DMS79 treated with DMSO at 0.1 percent for 48 hours (cell line): Measurements from ENCODE around the gene ZNF414.
"Not testable (repeated sequence)": the region's sequence is repeated elsewhere in the genome, so short reads cannot be mapped to it uniquely, and the experiment has no call there.

Experiments
- DNase-seq: peaks from one replicate; lab custom pipeline; 2025; lab: John Stamatoyannopoulos, UW

ZNF414 gene

DNA sequence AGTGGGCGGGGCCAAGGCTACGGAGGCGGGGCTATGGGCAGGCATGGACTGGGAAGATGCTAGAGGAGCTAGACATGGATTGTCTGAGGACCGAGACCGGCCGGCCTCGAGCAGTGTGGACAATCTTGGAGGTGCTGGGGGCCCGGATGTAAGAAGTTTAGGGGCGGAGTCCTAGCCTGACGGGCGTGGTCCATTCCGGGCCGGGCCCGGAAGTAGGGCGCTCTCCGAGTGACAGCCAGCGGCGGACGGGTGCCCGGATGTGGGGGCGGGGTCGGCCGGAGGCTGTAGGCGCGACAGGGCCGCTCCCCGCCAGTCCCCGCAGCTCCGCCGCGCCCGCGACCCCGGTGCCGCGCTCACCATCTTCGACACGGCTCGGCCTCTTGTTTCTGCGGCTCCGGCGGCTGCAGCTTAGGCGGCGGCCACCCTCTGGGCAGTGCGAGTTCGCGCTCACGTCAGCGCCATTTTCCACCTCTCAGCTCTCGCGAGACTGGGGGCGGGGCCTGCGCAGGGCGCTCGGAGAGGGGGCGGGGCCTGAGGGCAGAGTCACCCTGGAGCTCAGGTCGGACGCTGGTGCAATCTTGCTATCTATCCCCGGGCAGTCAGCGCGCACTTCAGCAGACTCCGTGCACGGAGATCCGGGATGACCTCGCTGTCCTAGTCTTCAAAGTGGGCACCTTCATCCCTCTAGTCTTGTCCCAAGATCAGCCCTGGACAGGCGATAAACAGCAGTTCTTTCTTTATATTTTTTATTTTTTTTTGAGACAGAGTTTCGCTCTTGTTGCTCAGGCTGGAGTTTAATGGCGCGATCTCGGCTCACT lies at the start of gene ZNF414:
ZNF414 (minus strand) TSS at position 481 of the 818 bp plus-strand sequence; CDS start at position 360, 121 bp downstream.
- DNase-seq = peak; percentile 92

GRCh38 chr19:8561075-8561764 lies 47.3 kb upstream of the ZNF414 start:
- no peak for DNase-seq

DNA sequence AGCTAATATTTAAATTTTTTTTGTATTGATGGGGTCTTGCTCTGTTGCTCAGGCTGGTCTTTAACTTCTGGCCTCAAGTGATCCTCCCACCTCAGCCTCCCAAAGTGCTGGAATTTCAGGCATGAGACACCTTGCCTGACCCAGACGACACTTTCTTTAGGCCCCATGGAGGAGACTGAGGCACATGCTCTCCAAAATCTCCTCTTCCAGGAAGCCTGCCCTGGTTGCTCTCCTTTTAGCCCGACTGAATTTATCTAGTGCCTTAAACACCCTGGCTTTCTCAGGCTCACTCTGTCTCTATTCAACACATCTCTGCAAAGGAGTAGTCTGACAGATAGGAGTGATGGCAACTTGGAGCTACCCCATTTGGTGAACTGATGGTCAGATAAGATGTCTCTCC lies 44.4 kb upstream of the ZNF414 start:
- DNase-seq = no peak

- DNase-seq = no peak
Measured at GRCh38 chr19:8557642-8558238, 43.8 kb upstream of the ZNF414 start.

GRCh38 chr19:8553729-8554128 lies 39.8 kb upstream of the ZNF414 start:
- DNase-seq = not testable (repeated sequence)

GRCh38 chr19:8552810-8553209 lies 38.8 kb upstream of the ZNF414 start:
- DNase-seq = peak; percentile 5

- DNase-seq = no peak
Measured at GRCh38 chr19:8550070-8550469, 36.1 kb upstream of the ZNF414 start.

- DNase-seq = no peak
Measured at GRCh38 chr19:8545743-8546142, 31.8 kb upstream of the ZNF414 start.

- no peak for DNase-seq
Measured at GRCh38 chr19:8544168-8544567, 30.2 kb upstream of the ZNF414 start.

GRCh38 chr19:8539621-8540149 lies 25.7 kb upstream of the ZNF414 start:
- DNase-seq = no peak

DNA sequence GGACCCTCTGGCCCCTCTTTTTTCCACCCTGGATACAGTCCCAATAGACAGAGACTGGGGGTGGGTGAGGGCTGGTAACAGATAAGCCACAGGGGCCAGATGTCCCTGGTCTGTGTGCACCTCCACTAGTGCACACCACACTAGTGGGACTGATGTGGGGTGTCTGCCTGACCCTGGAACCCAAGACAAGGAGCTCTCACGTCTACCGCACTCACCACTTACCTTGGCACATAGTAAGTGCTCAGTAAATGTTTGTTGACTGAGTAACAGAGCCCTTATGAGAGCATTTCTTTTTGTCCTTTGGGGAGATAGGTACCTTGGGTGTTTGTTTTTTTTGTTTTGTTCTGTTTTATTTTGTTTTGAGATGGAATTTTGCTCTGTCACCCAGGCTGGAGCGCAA lies 23.1 kb upstream of the ZNF414 start:
- DNase-seq = no peak

DNA sequence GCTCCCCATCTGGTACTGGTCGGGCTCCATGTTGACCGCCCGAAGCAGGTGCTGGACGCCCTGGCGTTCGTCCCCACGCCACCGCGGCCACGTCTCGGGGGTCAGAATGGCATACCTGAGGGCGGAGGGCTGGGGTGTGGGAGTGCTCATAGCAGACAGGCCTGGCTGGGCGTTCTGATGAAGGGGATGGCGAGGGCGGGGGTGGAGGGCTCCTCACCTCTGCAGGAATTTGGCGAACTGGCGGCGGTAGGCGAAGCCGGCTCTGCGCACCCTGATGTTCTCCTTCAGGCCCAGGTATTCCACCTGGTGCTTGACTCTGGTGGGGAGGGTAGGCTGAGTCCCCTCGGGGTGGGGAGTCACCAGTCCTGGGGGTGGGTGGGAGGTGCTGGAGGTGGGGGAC lies 22.3 kb upstream of the ZNF414 start:
- DNase-seq = no peak

GRCh38 chr19:8532225-8532624 lies 18.3 kb upstream of the ZNF414 start:
- no peak for DNase-seq

- DNase-seq = no peak
Measured at GRCh38 chr19:8531470-8531869, 17.5 kb upstream of the ZNF414 start.

- no peak for DNase-seq
Measured at GRCh38 chr19:8530061-8530679, 16.2 kb upstream of the ZNF414 start.

DNA sequence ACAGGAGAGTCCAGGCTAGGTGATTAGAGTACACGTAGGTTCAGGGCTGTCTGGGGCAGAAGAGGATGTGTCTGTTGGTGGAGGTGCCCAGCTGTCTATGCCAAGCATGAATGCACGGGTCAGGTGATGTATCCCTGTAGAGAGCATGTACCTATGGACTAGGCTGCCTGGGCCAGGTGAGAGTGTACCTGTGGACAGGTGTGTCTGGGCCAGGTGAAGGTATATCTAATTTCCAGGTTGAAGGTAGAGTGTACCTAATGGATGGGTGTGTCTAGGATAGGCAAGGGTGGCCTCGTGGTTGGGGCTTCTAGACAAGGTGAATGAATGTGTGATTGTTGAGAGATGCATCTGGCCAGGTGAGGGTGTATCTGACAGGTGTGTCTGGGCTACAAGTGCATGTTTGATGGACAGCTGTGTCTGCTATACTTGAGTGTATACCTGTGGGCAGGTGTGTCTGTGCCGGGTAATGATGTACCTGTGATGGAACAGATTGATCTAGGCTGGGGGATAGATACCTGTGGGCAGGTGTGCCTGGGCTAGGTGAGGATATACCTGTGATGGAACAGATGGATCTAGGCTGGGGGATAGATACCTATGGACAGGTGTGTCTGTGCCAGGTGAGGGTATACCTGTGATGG lies 15.5 kb upstream of the ZNF414 start:
- DNase-seq = no peak

- DNase-seq = no peak
Measured at GRCh38 chr19:8528500-8528899, 14.5 kb upstream of the ZNF414 start.

GRCh38 chr19:8526345-8527091 lies 12.6 kb upstream of the ZNF414 start:
- DNase-seq = peak; percentile 84

- no peak for DNase-seq
Measured at GRCh38 chr19:8525401-8525684, 11.4 kb upstream of the ZNF414 start.

GRCh38 chr19:8519388-8519787 lies 5.4 kb upstream of the ZNF414 start:
- no peak for DNase-seq

DNA sequence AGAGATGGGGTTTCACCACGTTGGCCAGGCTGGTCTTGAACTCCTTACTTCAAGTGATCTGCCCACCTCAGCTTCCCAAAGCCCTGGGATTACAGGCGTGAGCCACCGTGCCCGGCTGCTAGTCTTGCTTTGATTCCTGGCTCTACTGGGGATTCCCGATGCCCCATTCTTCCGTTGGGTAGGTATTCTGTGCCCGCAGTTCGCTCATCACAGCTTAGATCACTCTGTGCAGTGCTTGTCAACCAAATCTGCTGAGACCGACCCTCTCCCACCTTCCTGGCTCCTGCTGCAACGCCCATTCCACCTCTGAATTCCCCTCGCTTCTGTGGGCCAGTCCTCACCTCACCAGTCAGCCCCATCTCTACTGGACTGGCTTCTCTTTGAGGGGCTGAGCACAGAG lies 4.6 kb upstream of the ZNF414 start:
- no peak for DNase-seq
